Germinal center (tissue), 1 donor: ENCODE data around the gene HP.
"Not testable (repeated sequence)": the region's sequence is repeated elsewhere in the genome, so short reads cannot be mapped to it uniquely, and the experiment has no call there.

Experiments
- DNase-seq: peaks from one replicate; pipeline ENCODE4 v3.0.0; 2012; ENCODE audit warnings: mixed read lengths, low spot score

Gene HP

GRCh38 chr16:72043539-72043938, 10.8 kb upstream of the HP start:
- DNase-seq: no peak

DNA sequence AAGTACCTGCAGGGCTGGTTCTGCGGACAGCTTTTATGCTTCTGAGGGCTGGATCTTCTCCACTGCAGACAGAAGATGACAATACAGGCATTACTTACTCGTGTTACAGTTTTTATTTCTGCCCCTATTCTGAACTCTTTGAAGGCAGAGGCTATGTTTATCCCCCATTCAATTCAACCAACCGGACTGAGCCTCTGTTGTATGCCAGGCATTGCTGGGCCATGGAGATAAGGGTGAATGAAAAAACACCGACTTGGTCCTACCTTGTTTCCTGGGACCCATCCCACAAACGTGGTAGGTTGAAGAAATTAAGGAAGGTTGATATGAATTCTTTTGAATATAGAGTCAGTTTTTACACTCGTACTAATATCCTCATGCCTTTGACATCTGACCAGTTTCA, 10.0 kb upstream of the HP start:
- no peak for DNase-seq

GRCh38 chr16:72044825-72045359, 9.4 kb upstream of the HP start:
- DNase-seq: no peak

GRCh38 chr16:72049110-72049509, 5.2 kb upstream of the HP start:
- no peak for DNase-seq

DNA sequence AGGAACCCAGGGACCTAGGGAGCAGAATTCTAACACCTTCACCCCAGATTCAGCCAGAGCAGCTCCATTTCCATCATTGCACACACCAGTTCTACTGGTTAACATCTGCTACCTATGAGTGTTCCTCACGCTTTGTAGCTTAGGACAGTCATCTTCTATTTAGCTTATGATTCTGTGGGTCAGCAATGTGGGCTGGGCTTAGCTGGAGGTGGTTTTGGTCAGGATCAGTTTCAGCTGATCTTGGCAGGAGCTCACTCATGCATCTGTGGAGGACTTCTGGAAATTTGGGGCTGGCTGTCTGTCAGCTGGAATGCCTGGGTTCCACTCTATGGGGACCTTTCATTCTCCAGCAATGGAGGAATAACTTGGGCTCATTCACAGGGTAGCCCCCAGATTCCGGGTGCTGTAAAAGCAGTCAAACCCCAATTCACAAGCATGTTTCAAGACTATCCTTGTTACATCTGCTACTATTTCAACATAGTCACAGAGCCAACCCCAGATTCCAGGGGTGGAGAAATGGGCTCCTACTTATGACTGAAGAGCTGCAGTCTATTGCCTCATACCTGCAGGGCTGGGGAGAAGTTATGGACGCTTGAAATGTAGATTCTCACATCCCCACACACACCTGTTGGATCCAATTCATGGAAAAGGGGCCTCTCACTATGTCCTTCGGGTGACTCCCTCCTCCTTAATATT, 3.4 kb upstream of the HP start:
- DNase-seq: no peak

DNA sequence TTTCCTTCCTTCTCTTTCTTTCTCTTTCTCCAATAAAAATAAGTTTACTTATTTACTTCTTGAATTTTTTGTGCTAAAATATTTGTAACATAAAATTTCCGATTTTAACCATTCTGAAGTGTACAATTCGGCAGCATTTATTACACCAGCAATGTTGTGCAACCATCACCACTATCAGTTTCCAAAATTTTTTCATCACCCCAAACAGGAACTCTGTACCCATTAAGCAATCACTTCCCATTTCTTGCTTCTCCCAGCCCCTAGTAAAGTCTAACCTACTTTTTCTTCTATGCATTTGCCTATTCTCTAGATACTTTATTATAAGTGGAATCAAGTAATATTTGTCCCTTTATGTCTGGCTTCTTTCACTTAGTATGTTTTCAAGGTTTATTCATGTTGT, 2.5 kb upstream of the HP start:
- DNase-seq: no peak

DNA sequence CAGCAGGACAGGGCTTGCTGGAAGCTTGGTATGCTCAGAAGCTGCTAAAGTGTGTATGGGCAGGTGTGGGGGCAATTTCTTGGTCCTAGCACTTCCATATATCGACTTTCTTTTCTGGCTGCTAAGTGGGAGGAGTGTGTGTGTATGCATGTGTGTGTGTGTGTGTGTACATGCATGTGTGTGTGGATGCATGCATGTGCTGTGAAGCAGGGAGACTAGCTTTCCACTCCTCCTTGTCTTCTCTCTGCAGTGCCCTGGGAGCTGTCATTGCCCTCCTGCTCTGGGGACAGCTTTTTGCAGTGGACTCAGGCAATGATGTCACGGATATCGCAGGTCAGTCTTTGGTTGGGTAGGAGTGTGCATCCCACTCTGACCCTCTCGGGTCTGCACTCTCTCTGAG, 1.6 kb downstream of the HP start:
- DNase-seq: no peak

GRCh38 chr16:72057313-72057712, 3.0 kb downstream of the HP start:
- DNase-seq: not testable (repeated sequence)

DNA sequence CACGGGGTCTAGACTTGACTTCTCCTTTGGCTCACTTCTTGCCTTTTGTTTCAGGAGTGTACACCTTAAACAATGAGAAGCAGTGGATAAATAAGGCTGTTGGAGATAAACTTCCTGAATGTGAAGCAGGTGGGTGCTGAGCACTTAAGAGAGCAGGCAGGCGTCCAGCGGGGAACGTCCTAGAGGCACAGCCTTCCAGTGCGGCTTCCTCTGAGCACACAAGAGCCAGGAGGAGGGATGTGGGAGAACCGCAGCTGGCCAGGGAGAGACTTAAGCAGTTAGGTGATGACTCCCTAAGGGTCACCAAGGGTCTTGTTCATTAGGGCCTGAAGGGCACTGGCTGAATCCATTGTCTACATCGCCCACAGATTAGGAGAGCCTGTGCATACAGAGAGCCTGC, 4.8 kb downstream of the HP start:
- not testable (repeated sequence) for DNase-seq

GRCh38 chr16:72060405-72060804, 6.1 kb downstream of the HP start:
- DNase-seq: no peak

DNA sequence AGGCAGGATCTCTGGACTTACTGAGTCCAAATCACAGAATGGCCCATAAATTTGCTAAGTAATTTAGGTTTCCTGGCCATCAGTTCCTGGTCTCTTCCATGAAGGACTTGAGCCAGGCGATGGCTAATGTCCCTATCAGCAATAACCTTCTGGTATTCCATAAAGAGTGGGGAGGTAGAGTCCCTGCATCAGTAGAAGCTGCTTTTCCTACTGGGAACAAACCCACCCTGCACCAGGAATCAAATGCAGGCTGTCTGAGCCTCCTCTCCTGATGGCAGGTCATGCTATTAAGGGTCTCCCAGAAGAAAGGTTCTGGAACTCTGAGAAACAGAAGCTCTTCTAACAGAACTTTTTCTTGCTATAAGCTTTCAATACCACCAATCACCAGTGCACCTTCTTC, 7.3 kb downstream of the HP start:
- DNase-seq: no peak

DNA sequence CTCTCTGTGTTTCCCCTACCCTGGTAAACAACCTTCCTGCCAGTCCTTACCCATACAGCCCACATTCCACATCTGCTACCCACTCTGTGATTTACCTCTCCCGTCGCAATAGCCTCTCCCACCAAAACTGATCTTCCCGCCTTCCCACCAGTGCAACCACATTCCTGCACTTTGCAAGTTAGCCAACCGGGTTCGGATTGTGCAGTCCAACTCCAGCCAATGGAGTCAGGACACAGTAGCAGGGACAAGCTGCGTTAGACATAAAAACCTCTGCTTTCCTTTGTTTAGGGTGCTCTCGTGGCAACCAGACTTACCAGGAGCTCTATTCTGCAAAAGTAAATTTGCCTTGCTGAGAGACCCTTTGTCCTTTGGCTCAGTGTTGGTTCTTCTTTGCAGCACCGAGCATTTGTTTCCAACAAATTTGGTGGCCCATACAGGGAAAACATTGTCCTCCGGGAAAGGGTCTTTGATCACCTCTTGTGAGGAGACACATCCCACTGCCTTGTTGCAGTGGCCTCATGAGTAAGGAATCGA, 10.1 kb downstream of the HP start:
- no peak for DNase-seq

GRCh38 chr16:72066747-72067146, 12.4 kb downstream of the HP start:
- DNase-seq: peak; percentile 24

GRCh38 chr16:72068930-72069329, 14.6 kb downstream of the HP start:
- DNase-seq: no peak

DNA sequence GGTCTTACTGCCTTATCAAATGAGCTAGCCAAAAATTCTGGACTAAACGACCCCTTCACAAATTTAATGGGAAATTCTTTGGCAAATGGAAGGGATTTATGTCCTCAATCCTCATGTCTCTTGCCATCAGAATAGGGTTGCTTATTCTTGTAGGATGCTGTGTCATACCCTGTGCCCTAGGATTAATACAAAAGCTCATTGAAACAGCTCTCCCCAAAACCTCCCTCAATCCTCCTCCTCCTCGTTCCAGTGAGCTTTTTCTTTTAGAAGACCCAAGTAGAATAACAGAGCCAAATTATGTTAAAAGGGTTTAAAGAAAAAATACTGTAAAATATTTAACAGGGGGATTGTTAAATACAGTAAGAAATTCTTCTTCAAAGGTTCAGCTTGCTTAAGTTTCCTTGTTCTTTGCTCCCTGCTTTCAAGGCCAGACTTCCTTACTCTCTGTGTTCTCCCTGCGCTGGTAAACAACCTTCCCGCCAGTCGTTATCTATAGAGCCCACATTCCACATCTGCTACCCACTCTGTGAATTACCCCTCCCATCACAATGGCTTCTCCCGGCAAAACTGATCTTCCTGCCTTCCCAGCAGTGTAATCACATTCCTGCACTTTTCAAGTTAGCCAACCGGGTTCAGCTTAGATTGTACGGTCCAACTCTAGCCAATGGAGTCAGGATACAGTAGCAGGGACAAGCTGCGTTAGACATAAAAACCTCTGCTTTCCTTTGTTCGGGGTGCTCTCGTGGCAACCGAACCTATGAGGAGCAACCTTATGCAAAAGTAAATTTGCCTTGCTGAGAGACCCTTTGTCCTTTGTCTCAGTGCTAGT, 18.4 kb downstream of the HP start:
- DNase-seq: no peak

DNA sequence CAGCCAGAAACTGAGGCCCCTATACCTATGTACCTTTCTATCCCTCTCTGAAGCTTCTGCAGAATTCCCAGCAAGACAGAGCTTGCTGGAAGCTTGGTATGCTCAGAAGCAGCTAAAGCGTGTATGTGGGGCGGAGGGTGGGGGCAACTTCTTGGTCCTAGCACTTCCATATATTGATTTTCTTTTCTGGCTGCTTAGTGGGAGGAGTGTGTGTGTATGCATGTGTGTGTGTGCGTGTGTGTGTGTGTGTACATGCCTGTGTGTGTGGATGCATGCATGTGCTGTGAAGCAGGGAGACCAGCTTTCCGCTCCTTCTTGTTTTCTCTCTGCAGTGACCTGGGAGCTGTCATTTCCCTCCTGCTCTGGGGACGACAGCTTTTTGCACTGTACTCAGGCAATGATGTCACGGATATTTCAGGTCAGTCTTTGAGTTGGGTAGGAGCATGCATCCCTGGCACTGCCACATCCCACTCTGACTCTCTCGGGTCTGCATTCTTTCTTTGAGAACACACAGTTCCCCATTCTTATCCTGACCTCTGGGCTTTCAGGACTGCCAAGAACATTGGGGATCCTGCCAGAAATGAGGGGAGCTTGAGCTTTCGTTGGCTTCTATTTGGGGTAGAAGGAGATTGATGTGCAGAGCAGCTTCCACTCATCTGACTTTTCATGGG, 19.4 kb downstream of the HP start:
- no peak for DNase-seq

GRCh38 chr16:72075067-72075466, 20.8 kb downstream of the HP start:
- not testable (repeated sequence) for DNase-seq

GRCh38 chr16:72076991-72077706, 22.8 kb downstream of the HP start:
- not testable (repeated sequence) for DNase-seq

DNA sequence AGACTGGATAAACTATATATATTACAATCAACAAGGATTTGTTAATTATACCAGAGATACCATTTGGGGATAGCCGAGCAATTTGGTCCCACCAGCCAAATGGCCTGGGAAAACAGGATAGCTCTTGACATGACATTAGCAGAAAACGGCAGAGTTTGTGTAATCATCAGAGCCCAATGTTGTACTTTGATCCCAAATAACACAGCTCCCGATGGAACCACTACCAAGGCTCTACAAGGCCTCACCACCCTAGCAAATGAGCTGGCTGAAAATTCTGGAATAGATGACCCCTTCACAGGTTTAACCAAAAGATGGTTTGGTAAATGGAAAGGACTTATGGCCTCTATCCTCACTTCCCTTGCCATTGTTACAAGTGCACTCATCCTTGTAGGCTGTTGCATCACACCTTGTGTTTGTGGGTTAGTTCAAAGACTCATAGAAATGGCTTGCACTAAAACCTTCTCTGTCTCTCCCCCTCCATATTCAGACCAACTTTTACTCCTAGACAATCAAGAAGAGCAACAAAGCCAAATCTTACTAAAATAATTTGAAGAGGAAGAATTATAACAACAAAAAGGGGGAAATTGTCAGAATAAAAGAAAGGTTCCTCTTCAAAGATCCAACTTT, 29.6 kb downstream of the HP start:
- no peak for DNase-seq

DNA sequence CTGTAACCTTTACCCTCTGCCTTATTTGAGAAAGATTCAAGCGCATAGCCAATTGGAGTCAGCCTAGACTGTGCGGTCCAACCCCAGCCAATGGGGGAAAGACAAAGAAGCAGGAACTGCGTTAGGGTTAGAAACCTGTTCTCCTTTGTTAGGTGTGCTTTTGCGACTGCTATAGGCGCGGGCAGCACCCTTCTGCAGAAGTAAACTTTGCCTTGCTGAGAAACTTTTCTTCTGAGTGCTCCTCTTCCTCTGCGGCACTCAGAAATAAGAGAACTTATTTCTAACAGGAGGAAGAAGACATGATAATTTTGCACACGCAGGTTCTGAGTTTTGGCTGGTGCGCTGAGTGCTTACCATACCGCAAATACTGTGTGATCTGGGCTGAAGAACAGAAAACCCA, 30.1 kb downstream of the HP start:
- no peak for DNase-seq

DNA sequence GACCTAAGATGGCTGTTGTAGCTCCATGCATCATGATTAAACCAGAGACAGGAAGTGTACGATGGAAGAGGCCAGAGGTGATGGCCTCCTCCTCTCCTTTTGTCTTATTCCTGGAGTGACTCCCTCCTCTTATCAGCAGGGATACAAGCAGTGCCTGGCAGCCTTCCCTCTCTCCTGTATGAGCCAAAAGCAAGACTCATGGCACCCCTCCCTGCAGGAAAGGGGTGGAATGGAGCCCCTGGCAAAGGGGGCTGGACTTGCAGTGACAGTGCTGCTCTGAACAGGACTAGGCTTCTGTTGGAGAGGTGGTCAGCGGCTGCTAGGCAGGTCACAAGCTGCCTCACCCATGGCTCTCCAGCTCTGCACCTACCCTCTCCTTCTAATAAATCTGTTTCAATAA, 30.7 kb downstream of the HP start:
- no peak for DNase-seq
